Tibial artery (tissue), 4 donors: Measurements from ENCODE around the gene UBA1.

ENCODE experiments used
- DNase-seq, 2 donors: peaks; one replicate each; pipeline ENCODE4 v3.0.0-alpha.2; 2019
- H3K27ac ChIP-seq, 2 donors: fragments of 200-600 bp; sonication (generic) in 1 of 2; 1 replicate in 1 of 2; 2 replicates in 1 of 2; pipeline ENCODE4 v1.5.1; 2018 to 2019; ENCODE audit warnings: mild to moderate bottlenecking in 1 of 2
- H3K27me3 ChIP-seq, 2 donors: fragments of 200-600 bp; sonication (generic) in 1 of 2; one replicate each; pipeline versions ENCODE4 v1.5.1 to v1.6.0; 2016 to 2019
- H3K36me3 ChIP-seq, 3 donors: fragments of 200-600 bp; sonication (generic) in 2 of 3; one replicate each; pipeline ENCODE4 v1.5.1; 2016 to 2019; ENCODE audit warnings: mild to moderate bottlenecking in 2 of 3
- H3K4me1 ChIP-seq, 4 donors: fragments of 200-600 bp; sonication (generic) in 2 of 4; 1 replicate in 3 of 4; 2 replicates in 1 of 4; pipeline ENCODE4 v1.5.1; 2016 to 2019
- H3K4me3 ChIP-seq, 2 donors: fragments of 200-600 bp; sonication (generic) in 1 of 2; 1 replicate in 1 of 2; 2 replicates in 1 of 2; pipeline ENCODE4 v1.5.1; 2018 to 2019; ENCODE audit warnings: mild to moderate bottlenecking in 2 of 2
- H3K9me3 ChIP-seq, 3 donors: fragments of 200-600 bp; sonication (generic) in 1 of 3; one replicate each; pipeline ENCODE4 v1.5.1; 2016 to 2019
- CTCF ChIP-seq, 2 experiments: fragments of 200-600 bp in 1 of 2; fragments of 450-650 bp in 1 of 2; IDR thresholded peaks; one replicate each; pipeline ENCODE4 v1.5.1; 2017 to 2019; ENCODE audit warnings: antibody characterized with exemption in 2 of 2, mild to moderate bottlenecking in 1 of 2, moderate library complexity in 1 of 2
- intact Hi-C: fragments of 100-400 bp; cut with DNase I; formaldehyde crosslinking; loops from one replicate; pipeline ENCODE4 v1.15.0; 2023; ENCODE audit warnings: low total_unique reads

Gene UBA1

GRCh38 chrX:47239898-47240545 is 46.4 kb downstream of the UBA1 start:
- H3K36me3 ChIP-seq = peaks cover 24 to 58% (median 51%) of the 10 kb centered on the region in 3 donors
- no peaks in the 10 kb centered on the region for H3K27me3 ChIP-seq
- no peak for TF ChIP-seq CTCF (IDR thresholded peaks at IDR 0.05)
- intact Hi-C loops = no loop called here
- no peak for DNase-seq
- H3K27ac ChIP-seq = no peak overlapping the region
- H3K9me3 ChIP-seq = no peaks in the 10 kb centered on the region
- peaks cover 0 to 13% (median 3%) of the 10 kb centered on the region in 4 donors for H3K4me1 ChIP-seq
- H3K4me3 ChIP-seq = no peak overlapping the region

GRCh38 chrX:47240619-47241018 is 47.0 kb downstream of the UBA1 start:
- DNase-seq = no peak
- Histone ChIP-seq H3K4me1 (peaks cover 0 to 7% (median 1%) of the 10 kb centered on the region in 4 donors), H3K27ac (no peak overlapping the region), H3K4me3 (no peak overlapping the region), H3K27me3 (no peaks in the 10 kb centered on the region), H3K9me3 (no peaks in the 10 kb centered on the region), H3K36me3 (peaks cover 24 to 64% (median 56%) of the 10 kb centered on the region in 3 donors)
- no peak for TF ChIP-seq CTCF (IDR thresholded peaks at IDR 0.05)
- intact Hi-C loops = no loop called here

GRCh38 chrX:47241201-47242011 is 47.8 kb downstream of the UBA1 start:
- no peaks in the 10 kb centered on the region for H3K9me3 ChIP-seq
- peaks cover 0 to 7% (median 0%) of the 10 kb centered on the region in 4 donors for H3K4me1 ChIP-seq
- no peak for DNase-seq
- no peak overlapping the region for H3K4me3 ChIP-seq
- peaks cover 28 to 69% (median 60%) of the 10 kb centered on the region in 3 donors for H3K36me3 ChIP-seq
- TF ChIP-seq CTCF (IDR thresholded peaks at IDR 0.05) = no peak
- no peak overlapping the region for H3K27ac ChIP-seq
- intact Hi-C loops = no loop called here
- no peaks in the 10 kb centered on the region for H3K27me3 ChIP-seq

GRCh38 chrX:47242321-47242720 is 48.7 kb downstream of the UBA1 start:
- H3K27ac ChIP-seq = no peak overlapping the region
- TF ChIP-seq CTCF (IDR thresholded peaks at IDR 0.05) = no peak

GRCh38 chrX:47243351-47243750 is 49.7 kb downstream of the UBA1 start:
- intact Hi-C loops = no loop called here
- no peaks in the 10 kb centered on the region for H3K27me3 ChIP-seq
- no peak overlapping the region for H3K4me3 ChIP-seq
- no peak for TF ChIP-seq CTCF (IDR thresholded peaks at IDR 0.05)
- H3K27ac ChIP-seq = no peak overlapping the region
- peaks cover 28 to 80% (median 60%) of the 10 kb centered on the region in 3 donors for H3K36me3 ChIP-seq
- no peaks in the 10 kb centered on the region for H3K9me3 ChIP-seq
- no peaks in the 10 kb centered on the region for H3K4me1 ChIP-seq
- no peak for DNase-seq

More at GRCh38 chrX:47242321-47242720, 48.7 kb downstream of the UBA1 start:
- no peak for DNase-seq
- Histone ChIP-seq H3K9me3 (no peaks in the 10 kb centered on the region), H3K36me3 (peaks cover 28 to 73% (median 60%) of the 10 kb centered on the region in 3 donors), H3K4me1 (peaks cover 0 to 2% (median 0%) of the 10 kb centered on the region in 4 donors), H3K4me3 (no peak overlapping the region), H3K27me3 (no peaks in the 10 kb centered on the region)
- intact Hi-C loops = no loop called here
